SK-N-SH (cell line): ENCODE data around the gene CATSPER4.

ENCODE experiments used
- FOXM1 ChIP-seq: IDR thresholded peaks from 2 replicates; pipeline ENCODE4 v1.4.0; 2012; ENCODE audit warnings: low read depth, mild to moderate bottlenecking
- SIN3A ChIP-seq: IDR thresholded peaks from 2 replicates; pipeline ENCODE4 v1.6.1; 2012; ENCODE audit warnings: low read depth, mild to moderate bottlenecking, low read length, moderate library complexity, borderline replicate concordance
- TAF1 ChIP-seq: IDR thresholded peaks from 2 replicates; pipeline ENCODE4 v1.6.1; 2012; ENCODE audit warnings: low read depth, mild to moderate bottlenecking, low read length, moderate library complexity, borderline replicate concordance
- TCF12 ChIP-seq: IDR thresholded peaks from 2 replicates; pipeline ENCODE4 v1.4.0; 2012
- TF ChIP-seq, protein P1 (sequence below): fragments of 200-600 bp; sonication (generic); IDR thresholded peaks from 2 replicates; pipeline ENCODE4 v1.6.1; 2017; ENCODE audit warnings: antibody characterized with exemption, mild to moderate bottlenecking, moderate library complexity

DNA sequence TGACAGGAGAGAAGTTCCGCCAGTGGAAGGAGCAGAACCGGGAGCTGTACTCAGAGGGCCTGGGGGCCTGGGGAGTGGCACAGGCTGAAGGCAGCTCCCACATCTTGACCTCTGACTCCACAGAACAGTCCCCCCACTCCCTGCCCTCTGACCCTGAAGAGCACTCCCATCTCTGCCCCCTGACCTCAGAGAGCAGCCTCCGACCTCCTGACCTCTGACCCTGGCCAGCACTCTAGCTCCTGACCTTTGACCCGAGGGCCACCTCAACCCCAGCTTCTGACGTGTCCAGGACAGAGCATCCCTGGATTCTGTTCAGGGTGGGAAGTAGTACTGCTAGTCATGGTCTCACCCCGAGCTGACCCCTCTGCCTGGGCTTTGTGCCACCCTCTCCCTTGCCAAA is 1.1 kb upstream of the CATSPER4 start:
- TF ChIP-seq, protein P1, sequence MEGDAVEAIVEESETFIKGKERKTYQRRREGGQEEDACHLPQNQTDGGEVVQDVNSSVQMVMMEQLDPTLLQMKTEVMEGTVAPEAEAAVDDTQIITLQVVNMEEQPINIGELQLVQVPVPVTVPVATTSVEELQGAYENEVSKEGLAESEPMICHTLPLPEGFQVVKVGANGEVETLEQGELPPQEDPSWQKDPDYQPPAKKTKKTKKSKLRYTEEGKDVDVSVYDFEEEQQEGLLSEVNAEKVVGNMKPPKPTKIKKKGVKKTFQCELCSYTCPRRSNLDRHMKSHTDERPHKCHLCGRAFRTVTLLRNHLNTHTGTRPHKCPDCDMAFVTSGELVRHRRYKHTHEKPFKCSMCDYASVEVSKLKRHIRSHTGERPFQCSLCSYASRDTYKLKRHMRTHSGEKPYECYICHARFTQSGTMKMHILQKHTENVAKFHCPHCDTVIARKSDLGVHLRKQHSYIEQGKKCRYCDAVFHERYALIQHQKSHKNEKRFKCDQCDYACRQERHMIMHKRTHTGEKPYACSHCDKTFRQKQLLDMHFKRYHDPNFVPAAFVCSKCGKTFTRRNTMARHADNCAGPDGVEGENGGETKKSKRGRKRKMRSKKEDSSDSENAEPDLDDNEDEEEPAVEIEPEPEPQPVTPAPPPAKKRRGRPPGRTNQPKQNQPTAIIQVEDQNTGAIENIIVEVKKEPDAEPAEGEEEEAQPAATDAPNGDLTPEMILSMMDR, result no peak
- no peak for TF ChIP-seq TCF12
- TF ChIP-seq SIN3A, result no peak
- TF ChIP-seq FOXM1, result no peak
- no peak for TF ChIP-seq TAF1
